NCI-H2227 (cell line): ENCODE data around the gene C3.
"Not testable (repeated sequence)": the region's sequence is repeated elsewhere in the genome, so short reads cannot be mapped to it uniquely, and the experiment has no call there.

Experiments
- DNase-seq: peaks from one replicate; lab custom pipeline; 2025; ENCODE audit not compliant: unreplicated experiment; lab: John Stamatoyannopoulos, UW

C3 gene

DNA sequence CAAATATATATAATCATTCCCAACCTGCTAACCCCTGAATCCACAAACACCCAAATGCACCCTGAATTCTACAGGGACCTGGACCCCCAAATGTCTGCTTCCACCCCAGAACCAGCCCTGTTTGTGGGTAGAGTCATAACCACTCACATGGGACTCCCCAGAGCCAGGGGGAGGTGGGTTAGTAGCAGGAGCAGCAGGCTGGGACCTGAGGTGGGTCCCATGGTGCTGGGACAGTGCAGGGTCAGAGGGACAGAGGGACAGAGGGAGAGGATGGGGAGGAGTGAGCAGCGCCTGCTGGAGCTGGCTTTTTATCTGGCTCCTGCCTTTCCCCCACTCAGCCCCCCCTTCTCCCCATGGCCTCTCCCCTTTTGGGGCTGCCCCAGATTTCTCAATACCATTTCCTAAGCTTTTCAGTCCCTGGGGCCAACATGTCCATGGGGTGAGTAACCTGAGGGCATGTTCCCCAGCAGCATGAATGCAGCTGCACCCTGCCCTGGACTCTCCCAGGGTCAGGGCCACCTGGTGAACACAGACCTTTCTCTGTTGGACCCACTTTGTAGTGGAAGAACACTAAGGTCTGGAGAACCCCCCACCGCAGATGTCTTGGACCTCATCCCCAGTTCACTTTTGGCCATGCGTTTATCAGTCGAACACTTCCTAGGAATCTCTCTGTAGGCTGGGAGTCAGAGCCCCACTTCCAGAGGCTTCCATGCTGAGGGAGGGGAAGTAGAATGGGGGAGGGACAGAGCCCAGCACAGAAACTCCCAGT, at the start of gene C3:
Gene C3 (minus strand): TSS at position 282 of the 769 bp plus-strand sequence. CDS start 61 bp downstream, at position 221.
- no peak for DNase-seq

DNA sequence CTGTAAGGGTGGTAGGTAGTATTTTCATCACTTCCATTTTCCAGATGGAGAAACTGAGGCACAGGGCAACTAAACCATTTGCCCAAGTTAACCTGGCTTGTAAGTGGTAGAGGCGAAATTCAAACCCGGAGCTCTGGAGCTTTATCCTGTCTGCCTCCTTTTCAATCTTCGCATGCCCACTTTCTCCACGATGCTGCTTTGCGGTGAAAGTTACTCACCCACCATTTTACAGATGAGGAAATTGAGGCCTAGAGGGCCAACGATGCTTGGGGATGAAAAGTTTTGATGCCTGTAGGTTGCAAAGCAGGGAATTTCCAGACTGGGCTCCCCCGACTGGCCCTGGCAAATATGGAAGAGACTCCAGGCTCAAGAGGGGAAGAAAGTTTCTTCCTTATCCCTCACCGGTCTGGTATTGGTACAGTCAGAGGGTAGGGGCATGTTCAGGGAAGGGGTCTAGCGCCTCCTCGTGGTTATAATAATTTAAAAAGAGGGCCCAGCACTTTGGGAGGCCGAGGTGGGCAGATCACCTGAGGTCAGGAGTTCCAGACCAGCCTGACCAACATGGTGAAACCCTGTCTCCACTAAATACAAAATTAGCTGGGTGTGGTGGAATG, 48.7 kb upstream of the C3 start:
- DNase-seq, result no peak

DNA sequence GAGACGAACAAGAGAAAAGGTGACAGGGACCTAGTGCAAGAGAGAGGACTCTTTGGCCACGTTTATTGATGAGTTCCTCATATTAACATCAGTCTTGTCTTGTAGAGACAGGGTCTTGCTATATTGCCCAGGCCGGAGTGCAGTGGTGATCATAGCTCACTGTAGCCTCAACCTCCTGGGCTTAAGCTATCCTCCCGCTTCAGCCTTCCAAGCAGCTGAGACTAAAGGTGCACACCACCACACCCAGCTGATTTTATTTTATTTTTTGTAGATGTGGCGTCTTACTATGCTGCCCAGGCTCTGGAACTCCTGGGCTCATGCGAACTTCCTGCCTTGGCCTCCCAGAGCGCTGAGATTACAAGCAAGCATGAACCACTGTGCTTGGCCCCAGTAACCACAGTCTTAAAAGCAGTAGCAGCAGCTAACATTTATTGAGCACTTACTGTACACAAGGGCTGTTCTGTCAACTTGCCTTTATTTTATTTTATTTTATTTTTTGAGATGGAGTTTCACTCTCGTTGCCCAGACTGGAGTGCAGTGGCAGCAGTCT, 47.9 kb upstream of the C3 start:
- DNase-seq, result no peak

DNA sequence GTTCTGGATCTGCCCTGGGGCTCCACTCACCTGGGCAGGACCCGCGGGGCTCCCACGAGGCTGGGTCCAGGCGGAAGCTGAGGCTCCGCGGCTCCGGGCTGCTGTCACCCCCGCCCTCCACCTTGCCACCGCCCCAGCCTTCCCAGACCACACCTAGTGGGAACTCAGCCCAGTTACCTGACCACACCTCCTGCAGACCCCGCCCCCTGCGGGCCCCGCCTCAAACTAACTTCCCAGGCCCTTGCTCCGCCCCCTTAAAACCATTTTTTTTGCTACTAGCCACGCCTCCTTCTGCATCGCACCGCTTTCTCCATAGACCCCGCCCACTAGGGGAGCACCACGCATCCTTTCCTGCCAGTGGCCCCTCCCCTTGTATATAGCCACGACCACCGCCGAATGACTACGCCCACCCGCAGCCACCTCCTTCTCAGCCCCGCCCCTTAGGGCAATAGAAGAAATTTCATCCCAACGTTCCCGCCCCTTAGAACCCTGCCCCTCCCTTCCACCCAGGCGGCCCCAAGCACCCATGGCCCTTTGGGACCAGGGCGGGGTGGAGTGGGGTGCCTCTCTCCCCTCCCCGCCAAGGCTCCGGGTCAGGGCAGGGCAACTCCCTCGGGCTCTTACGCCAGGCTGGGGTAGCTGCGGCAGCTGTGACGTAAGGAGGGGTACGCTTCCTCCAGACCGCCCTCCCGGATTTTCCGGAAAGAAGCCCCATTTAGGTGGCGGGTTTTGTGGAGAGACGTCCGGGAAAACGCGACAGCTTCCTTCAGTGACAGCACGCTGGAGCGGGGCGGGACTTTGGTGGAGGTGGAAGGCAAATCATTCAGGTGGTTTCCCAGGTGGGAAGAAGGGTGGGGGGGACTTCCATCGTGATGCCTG, 47.1 kb upstream of the C3 start, which contains the start of gene SH2D3A:
Gene SH2D3A (minus strand): TSS at position 79 of the 879 bp plus-strand sequence. CDS start 3,687 bp downstream, outside the sequence.
- peak; percentile 65 for DNase-seq

DNA sequence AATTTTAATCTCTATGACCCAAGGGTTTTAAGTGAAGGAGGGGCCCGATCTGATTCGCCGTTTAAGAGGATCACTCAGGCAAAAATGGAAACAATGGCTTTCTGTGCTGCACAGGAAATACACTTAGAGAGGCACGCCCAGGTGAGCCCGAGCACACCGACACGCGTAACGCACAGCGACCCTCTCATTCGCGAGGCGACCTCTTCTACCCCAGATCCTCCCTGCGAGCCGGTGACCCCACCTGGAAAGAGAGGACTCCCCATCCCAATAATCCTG, 46.6 kb upstream of the C3 start:
- DNase-seq, result no peak

DNA sequence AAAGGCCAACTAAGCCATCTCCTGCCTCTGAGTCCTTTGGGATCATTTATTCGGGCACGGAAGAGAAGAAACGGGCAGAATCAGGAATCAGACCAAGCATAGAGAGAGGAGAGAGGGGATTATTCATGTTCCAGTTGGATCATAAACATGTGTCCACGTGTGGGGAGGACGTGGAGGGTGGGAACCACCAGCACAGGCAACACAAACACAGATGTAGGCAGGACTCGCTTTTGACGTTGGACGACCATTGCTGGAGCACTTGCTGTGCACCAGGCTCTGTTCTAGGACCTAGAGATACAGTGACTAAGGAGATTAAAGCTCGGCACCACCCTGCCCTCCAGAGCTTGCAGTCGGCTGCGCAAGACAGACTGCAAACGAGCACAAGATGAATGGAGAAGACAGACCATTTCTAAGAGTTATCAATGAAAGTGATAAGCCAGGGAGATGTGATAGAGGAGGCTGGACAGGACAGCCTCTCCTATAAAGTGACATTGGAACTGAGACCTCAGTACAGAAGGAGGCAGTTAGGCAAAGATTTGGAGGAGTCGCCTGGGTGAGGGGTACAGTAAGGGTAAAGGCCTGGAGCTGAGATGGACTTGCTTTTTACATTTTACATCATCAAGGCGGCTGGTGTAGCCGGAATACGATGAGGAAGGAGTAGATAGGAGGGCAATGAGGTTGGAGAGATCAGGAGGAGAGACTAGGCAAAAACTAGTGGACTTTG, 46.1 kb upstream of the C3 start:
- no peak for DNase-seq

DNA sequence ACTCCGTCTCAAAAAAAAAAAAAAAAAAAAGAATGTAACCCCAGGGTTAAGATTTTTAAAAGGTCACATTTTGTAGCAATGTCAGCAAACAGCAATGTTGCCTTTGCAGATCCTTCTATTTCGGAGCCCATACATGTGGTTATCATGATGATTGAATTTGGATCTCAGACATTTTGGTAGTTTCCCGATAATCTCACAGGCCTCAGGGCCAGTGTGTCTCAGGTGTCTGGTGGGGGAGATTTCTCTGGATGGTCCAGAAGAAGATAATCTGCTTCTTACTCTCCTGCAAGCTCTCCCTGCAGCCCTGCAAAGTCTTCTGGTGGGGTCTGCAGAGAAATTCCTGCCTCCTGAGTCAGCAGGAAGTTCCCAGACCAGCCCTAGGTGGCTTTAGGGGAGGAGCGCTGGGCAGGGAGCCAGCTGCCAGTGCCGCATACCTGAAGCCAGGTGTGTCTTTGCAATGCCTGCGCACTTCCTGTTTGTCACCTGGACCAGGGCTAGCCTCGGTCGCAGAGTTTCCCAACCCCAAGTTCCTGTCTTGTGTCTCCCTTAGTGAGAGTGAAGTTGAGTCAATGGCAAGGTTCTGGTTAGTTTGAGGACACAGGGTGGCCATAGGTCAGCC, 45.4 kb upstream of the C3 start:
- no peak for DNase-seq

DNA sequence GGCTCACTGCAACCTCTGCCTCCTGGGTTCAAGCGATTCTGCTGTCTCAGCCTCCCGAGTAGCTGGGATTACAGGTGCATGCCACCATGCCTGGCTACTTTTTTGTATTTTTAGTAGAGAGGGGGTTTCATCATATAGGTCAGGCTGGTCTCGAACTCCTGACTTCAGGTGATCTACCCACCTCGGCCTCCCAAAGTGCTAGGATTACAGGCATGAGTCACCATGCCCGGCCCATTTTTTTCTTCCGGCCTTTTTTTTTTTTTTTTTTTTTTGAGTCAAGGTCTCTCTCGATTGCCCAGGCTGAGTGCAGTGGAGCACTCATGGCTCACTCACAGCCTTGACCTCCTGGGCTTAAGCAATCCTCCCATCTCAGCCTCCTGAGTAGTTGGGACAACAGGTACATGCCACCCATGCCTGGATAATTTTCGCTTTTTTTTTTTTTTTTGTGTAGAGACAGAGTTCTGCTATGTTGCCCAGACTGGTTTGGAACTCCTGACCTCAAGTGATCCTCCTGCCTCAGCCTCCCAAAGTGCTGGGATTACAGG, 41.9 kb upstream of the C3 start:
- DNase-seq, result not testable (repeated sequence)

DNA sequence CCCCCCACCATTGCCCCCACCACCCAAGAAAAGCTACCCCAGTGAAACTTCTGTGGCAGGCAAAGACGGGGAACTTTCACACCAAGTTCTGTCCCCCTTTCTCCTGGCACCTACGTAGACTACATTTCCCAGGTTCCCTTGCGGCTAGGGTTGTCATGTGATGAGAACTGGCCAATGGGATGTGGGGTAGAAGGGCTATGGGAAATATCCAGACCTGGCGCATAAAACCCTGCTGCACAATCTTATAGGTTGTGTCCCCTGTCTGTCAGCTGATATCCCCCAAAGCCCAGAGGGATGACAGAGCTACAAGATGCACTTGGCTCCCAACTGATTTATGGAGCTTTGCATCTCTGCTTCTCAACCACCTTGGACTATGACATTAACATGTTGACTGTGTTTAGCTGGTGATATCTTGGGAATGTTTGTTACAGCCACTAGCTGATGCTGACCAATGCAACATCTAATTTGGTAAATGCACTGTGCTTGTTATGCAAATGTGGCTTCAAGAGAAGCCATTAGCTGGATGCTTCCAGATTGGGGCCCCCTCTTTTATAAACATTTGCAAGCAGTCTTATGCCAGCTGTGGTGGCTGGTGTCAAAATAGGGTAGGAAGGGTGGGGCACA, 40.7 kb upstream of the C3 start:
- DNase-seq, result peak; percentile 36

DNA sequence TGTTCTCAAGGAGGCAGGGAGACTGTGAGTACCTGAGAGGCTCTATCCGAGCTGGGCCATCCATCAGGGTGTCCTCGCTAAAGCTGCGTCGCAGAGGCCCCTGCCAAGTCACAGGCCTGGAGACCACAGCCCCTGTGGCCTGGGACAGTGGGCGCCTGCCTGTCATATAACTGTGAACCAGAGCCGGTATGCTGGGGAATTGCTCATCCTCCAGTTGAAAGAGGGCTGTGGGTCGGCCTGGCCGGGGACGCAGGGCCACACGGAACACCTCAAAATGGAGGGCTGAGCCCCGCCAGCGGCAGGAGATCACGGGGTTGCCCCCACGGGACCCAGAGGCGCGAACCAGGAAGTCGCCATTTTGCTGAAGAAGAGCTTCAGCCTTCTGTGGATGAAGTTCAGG, 40.2 kb upstream of the C3 start:
- DNase-seq, result no peak

DNA sequence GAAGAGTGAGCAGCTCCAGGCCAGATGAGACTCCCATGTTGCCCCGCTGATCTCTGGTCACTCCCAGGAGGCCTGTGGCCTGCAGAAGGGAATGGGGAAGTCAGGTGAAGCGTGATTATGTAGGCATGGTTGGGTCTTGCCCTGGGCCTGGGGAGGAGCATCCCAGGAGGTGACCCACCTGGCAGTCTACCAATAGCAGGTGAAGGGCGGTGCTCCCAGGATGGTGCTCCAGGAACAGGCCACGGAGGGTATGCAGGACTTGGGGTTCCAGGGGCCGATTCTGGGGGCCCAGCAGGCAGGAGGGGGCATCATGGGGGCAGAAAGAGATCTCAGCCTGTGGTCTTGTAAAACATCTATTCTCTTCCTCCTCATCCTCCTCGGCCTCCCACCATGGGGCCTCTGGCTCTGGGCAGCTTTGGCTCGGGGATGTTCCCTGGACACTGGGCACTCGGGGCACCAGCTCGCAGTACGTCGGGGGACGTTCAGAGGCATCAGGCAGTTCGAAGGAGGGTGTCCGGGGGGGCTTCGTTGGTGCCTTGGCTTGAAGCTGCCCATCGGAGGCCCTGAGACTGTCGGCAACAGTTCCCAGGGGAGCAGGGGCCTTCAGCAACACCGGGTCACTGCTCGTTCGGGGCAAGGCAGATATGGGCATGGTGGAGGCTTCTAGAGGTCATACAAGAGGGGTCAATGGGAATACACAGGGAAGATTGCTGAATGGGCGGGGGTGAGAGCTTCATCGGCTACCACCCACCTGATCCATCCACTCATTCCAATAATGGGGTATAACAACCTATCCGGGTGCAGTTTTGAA, 34.4 kb upstream of the C3 start:
- no peak for DNase-seq

DNA sequence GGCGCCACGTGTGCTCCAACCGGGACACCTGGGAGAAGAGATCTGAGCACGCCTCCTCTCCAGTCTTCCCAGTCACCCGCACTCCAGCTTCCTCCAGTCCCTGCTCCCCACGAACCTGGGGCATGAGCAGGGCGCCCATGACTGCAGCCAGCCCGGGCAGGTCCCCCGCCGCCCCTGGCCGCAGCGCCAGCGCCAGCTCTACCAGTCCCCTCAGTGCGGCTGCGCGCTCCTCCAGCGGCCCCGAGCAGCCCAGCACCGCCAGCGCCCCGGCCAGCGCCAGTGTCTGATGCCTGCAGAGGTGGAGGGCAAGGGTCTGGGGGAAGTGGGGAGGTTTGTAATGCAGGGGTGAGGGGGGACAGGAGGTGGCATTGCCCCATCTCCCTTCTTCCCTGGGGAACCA, 33.7 kb upstream of the C3 start:
- no peak for DNase-seq

DNA sequence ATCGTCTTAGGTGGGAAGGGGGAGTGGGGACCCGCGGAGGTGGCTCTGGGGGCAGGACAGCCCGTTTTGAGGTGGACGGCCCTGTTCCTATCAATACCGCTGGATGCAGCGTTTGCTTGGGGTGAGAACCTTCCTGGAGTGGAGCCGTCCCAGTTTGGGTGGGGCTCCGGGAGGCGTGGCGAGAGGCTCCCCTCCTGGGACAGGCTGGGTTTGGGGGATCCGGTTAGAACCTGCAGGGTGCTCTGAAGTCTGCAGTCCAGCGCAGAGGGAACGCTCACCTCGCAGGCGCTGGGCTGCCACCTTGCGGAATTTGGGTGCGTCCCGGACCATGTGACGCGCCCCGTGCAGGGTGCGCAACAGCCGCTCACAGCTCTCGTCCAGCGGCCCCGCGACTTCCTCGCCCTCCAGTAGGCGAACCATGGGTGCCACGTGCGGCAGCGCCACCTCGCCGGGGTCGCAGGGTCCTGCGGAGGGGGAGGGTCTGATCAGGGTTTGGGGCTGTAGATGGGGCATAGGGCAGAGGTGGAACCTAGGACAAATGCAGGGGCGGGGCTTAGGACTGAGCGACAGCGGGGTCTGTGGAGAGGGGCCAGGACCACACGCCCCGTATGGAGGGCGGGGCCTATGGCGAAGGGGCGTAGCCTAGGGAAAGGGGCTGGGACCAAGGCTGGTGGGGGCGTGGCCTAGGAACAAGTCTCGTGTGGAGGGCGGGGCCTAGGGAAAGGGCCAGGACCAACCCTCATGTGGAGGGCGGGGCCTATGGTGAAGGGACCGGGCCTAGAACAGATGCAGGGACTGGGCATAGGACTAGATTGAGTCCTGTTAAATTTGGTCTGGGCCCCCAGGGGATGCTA, 33.0 kb upstream of the C3 start:
- DNase-seq, result no peak

DNA sequence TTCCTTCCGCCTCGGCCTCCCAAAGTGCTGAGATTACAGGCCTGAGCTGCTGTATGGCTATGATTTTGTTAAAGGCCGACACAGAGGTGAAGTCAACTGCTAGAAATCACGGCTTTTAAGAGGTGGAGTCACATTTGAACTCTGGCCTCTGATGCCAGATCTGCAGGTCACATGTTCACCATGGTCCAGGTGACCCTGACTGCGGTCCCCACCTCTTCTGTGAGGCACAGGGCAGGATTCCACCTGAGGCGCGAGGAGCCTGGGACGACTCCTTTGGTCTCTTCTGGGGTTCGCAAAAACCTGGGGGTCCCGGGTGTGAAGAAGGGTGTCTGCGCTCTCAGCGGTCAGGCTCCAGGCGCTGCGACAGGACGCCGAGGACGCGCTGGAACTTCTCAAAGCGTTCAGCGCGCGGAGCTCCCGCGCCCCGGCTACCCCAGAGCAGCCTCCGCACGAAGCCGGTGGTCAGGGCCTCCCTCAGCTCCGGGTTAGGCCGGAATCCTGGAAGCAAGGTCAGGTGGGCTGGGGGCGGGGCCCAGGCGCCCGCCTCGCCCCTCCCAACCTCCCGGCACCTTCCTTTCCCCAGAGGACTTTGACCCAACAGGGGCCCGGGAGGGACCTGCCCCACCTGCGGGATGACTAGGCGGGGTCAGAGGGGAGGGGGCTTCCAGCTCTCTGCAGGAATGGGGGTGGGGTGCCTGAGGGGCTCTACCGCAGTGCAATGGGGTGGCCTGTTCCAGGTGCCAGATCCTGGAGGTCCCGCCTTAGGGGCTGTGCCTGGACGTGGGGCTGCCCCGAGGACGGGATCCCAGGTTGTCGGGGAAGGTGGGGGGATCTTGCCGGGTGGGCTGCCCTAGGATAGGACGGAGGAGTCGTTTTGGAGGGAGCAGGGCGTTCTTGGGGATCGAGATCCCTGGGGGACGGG, 32.1 kb upstream of the C3 start:
- no peak for DNase-seq

DNA sequence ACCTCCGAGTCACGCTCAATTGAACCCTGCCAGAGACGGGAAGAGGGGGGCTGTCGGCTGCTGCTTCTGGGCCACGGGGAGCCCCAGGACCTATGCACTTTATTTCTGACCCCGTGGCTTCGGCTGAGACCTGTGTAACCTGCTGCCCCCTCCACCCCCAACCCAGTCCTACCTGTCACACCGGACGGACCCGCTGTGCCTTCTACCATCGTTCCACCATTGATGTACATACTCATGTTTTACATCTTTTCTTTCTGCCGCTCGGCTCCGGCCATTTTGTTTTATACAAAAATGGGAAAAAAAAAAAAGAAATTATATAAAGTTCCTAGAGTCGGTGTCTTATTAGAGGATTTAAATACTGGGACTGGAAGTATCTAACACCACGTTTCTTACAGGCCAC, 30.7 kb upstream of the C3 start:
- DNase-seq, result no peak

DNA sequence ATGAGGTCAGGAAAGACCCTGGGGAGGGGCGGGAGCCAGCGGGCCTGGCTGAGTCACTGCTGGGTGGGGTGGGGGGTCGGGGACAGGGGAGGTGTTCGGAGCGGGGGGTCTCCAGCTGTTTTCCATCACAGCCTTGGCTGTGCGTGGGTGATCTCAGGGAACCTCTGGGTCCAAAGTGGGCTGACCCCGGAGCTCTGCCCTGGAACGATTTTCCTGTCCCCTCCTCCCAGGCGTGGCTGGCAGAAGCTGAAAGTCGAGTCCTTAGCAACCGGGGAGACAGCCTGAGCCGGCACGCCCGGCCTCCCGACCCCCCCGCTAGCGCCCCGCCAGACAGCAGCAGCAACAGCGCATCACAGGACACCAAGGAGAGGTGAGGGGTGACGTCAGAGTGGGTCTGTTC, 29.6 kb upstream of the C3 start:
- DNase-seq, result no peak

DNA sequence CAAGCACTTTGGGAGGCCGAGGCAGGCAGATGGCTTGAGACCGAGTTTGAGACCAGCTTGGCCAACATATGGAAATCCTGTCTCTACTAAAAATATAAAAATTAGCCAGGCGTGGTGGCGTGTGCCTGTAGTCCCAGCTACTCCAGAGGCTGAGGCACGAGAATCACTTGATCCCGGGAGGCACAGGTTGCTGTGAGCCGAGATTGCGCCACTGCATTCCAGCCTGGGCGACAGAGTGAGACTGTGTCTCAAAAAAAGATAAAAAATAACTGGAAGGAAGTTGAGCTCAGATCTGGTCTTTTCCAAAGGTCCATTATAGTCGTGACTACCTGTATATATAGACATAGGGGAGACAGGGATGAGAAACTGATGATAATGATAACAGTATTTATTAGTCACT, 28.1 kb upstream of the C3 start:
- DNase-seq, result not testable (repeated sequence)
